ENCODE results near the gene KRTAP2-3.
"Not testable (repeated sequence)": the region's sequence is repeated elsewhere in the genome, so short reads cannot be mapped to it uniquely, and the experiment has no call there.

KRTAP2-3 gene

GRCh38 chr17:41042953-41043352 lies 17.0 kb downstream of the KRTAP2-3 start:
- Histone ChIP-seq H4K20me1 (ENCODE audit: insufficient read depth, low read length) (no peaks in the 10 kb centered on the region), H3K27me3 (ENCODE audit: low read depth, low read length) (peaks cover 16% of the 10 kb centered on the region; the same call in 1 of the 2 replicates)
- TF ChIP-seq CTCF (IDR thresholded peaks at IDR 0.05; ENCODE audit: low read depth, low read length) (no peak), EZH2phosphoT487 (IDR thresholded peaks at IDR 0.05; ENCODE audit: low read depth) (no peak)

GRCh38 chr17:41040783-41041571 lies 18.9 kb downstream of the KRTAP2-3 start, which contains the start of gene KRTAP1-1:
Gene KRTAP1-1, minus strand, starts transcription at chr17:41041450. Its CDS starts 53 bp downstream, at chr17:41041397.
- H3K4me2 ChIP-seq (ENCODE audit: low read length); H2AFZ ChIP-seq (ENCODE audit: low read depth, low read length); H3K9me3 ChIP-seq (ENCODE audit: insufficient read depth, low read length); H3K36me3 ChIP-seq (replicated peaks; ENCODE audit: low read depth, low read length); H3K27ac ChIP-seq (ENCODE audit: low read length); H3K79me2 ChIP-seq (ENCODE audit: low read length); H3K9ac ChIP-seq (ENCODE audit: low read length); H3K4me1 ChIP-seq (ENCODE audit: low read length); H3K4me3 ChIP-seq (ENCODE audit: low read length); H4K20me1 ChIP-seq (ENCODE audit: insufficient read depth, low read length): not testable (repeated sequence)
- H3K27me3 ChIP-seq (ENCODE audit: low read depth, low read length): peaks cover 34% of the 10 kb centered on the region; the same call in 1 of the 2 replicates

More at GRCh38 chr17:41042953-41043352, 17.0 kb downstream of the KRTAP2-3 start:
- Histone ChIP-seq H3K79me2 (ENCODE audit: low read length) (no peaks in the 10 kb centered on the region), H3K36me3 (replicated peaks; ENCODE audit: low read depth, low read length) (no peaks in the 10 kb centered on the region), H3K4me1 (ENCODE audit: low read length) (no peaks in the 10 kb centered on the region), H3K9me3 (ENCODE audit: insufficient read depth, low read length) (no peaks in the 10 kb centered on the region), H3K4me3 (ENCODE audit: low read length) (no peak overlapping the region), H3K9ac (ENCODE audit: low read length) (no peak overlapping the region), H3K27ac (ENCODE audit: low read length) (no peak overlapping the region), H2AFZ (ENCODE audit: low read depth, low read length) (no peak overlapping the region), H3K4me2 (ENCODE audit: low read length) (no peak overlapping the region)

- H2AFZ ChIP-seq (ENCODE audit: low read depth, low read length): no peak overlapping the region
- no peaks in the 10 kb centered on the region for H3K9me3 ChIP-seq (ENCODE audit: insufficient read depth, low read length)
- no peak overlapping the region for H3K27ac ChIP-seq (ENCODE audit: low read length)
- H3K4me1 ChIP-seq (ENCODE audit: low read length): no peaks in the 10 kb centered on the region
- no peaks in the 10 kb centered on the region for H3K79me2 ChIP-seq (ENCODE audit: low read length)
- peaks cover 37% of the 10 kb centered on the region; the same call in 1 of the 2 replicates for H3K27me3 ChIP-seq (ENCODE audit: low read depth, low read length)
- H3K9ac ChIP-seq (ENCODE audit: low read length): no peak overlapping the region
- H3K36me3 ChIP-seq (replicated peaks; ENCODE audit: low read depth, low read length): no peaks in the 10 kb centered on the region
- no peak for TF ChIP-seq EZH2phosphoT487 (IDR thresholded peaks at IDR 0.05; ENCODE audit: low read depth)
- no peak for TF ChIP-seq CTCF (IDR thresholded peaks at IDR 0.05; ENCODE audit: low read depth, low read length)
- H4K20me1 ChIP-seq (ENCODE audit: insufficient read depth, low read length): no peaks in the 10 kb centered on the region
- H3K4me2 ChIP-seq (ENCODE audit: low read length): no peak overlapping the region
- H3K4me3 ChIP-seq (ENCODE audit: low read length): no peak overlapping the region
Observed at GRCh38 chr17:41037853-41038350, 22.0 kb downstream of the KRTAP2-3 start.

- H3K27me3 ChIP-seq (ENCODE audit: low read depth, low read length): peaks cover 34% of the 10 kb centered on the region; the same call in 1 of the 2 replicates
- H3K36me3 ChIP-seq (replicated peaks; ENCODE audit: low read depth, low read length); H3K4me3 ChIP-seq (ENCODE audit: low read length); H3K9me3 ChIP-seq (ENCODE audit: insufficient read depth, low read length); H3K4me2 ChIP-seq (ENCODE audit: low read length); H3K27ac ChIP-seq (ENCODE audit: low read length); H4K20me1 ChIP-seq (ENCODE audit: insufficient read depth, low read length); H3K4me1 ChIP-seq (ENCODE audit: low read length); H3K9ac ChIP-seq (ENCODE audit: low read length); H3K79me2 ChIP-seq (ENCODE audit: low read length); H2AFZ ChIP-seq (ENCODE audit: low read depth, low read length): not testable (repeated sequence)
Observed at GRCh38 chr17:41034346-41034935, 25.5 kb downstream of the KRTAP2-3 start, which contains the start of gene KRTAP1-3. Gene KRTAP1-3, minus strand, starts transcription at chr17:41034874. Its CDS starts 53 bp downstream, at chr17:41034821.

All from OCI-LY3 (cell line).